ENCODE measurements around the gene HLA-DPB1.
A peak's percentile ranks its signal among the peaks of the same experiment; 100 is the strongest.

The HLA-DPB1 gene

GRCh38 chr6:33117811-33118277 lies 42.1 kb downstream of the HLA-DPB1 start:
- no peaks in the 10 kb centered on the region for H3K27me3 ChIP-seq (ENCODE audit: insufficient read depth, low read length, poor library complexity, severe bottlenecking)
- H3K4me1 ChIP-seq (ENCODE audit: insufficient read depth, low read length, poor library complexity, severe bottlenecking): peaks cover 8% of the 10 kb centered on the region
- no peaks in the 10 kb centered on the region for H3K79me2 ChIP-seq (ENCODE audit: insufficient read depth, low read length)
- no peaks in the 10 kb centered on the region for H3K9me2 ChIP-seq (replicated peaks; ENCODE audit: low read depth, low read length)
- H3K4me3 ChIP-seq (ENCODE audit: low read length, poor library complexity, severe bottlenecking): no peak overlapping the region
- no peaks in the 10 kb centered on the region for H3K36me3 ChIP-seq (ENCODE audit: insufficient read depth, low read length)
- no peaks in the 10 kb centered on the region for H3K9me3 ChIP-seq (ENCODE audit: insufficient read depth, low read depth, low read length)
- no peak overlapping the region for H3K4me2 ChIP-seq (ENCODE audit: low read depth, low read length, poor library complexity, severe bottlenecking)
- TF ChIP-seq CTCF (conservative IDR thresholded peaks at IDR 0.05; ENCODE audit: low read length): no peak
- TF ChIP-seq EZH2phosphoT487 (IDR thresholded peaks at IDR 0.05; ENCODE audit: borderline replicate concordance): no peak
- H2AFZ ChIP-seq (ENCODE audit: low read length): no peak overlapping the region
- no peaks in the 10 kb centered on the region for H3F3A ChIP-seq (ENCODE audit: low read depth)
- no peak overlapping the region for H3K9ac ChIP-seq (ENCODE audit: low read depth, low read length, poor library complexity, severe bottlenecking)
- no peaks in the 10 kb centered on the region for H4K20me1 ChIP-seq (ENCODE audit: insufficient read depth, low read length, poor library complexity, severe bottlenecking)

- H4K20me1 ChIP-seq (ENCODE audit: insufficient read depth, low read length, poor library complexity, severe bottlenecking): no peaks in the 10 kb centered on the region
- H3F3A ChIP-seq (ENCODE audit: low read depth): no peaks in the 10 kb centered on the region
- H3K9ac ChIP-seq (ENCODE audit: low read depth, low read length, poor library complexity, severe bottlenecking): no peak overlapping the region
- H3K4me3 ChIP-seq (ENCODE audit: low read length, poor library complexity, severe bottlenecking): no peak overlapping the region
- no peak overlapping the region for H2AFZ ChIP-seq (ENCODE audit: low read length)
- no peaks in the 10 kb centered on the region for H3K36me3 ChIP-seq (ENCODE audit: insufficient read depth, low read length)
- H3K9me3 ChIP-seq (ENCODE audit: insufficient read depth, low read depth, low read length): no peaks in the 10 kb centered on the region
- H3K9me2 ChIP-seq (replicated peaks; ENCODE audit: low read depth, low read length): no peaks in the 10 kb centered on the region
- TF ChIP-seq CTCF (conservative IDR thresholded peaks at IDR 0.05; ENCODE audit: low read length) (peak; percentile 75), EZH2phosphoT487 (IDR thresholded peaks at IDR 0.05; ENCODE audit: borderline replicate concordance) (no peak)
- no peaks in the 10 kb centered on the region for H3K79me2 ChIP-seq (ENCODE audit: insufficient read depth, low read length)
- peaks cover 5% of the 10 kb centered on the region for H3K4me1 ChIP-seq (ENCODE audit: insufficient read depth, low read length, poor library complexity, severe bottlenecking)
- no peaks in the 10 kb centered on the region for H3K27me3 ChIP-seq (ENCODE audit: insufficient read depth, low read length, poor library complexity, severe bottlenecking)
- no peak overlapping the region for H3K4me2 ChIP-seq (ENCODE audit: low read depth, low read length, poor library complexity, severe bottlenecking)
These were observed 42.8 kb downstream of the HLA-DPB1 start for GRCh38 chr6:33118525-33119123.

- Histone ChIP-seq H3K4me3 (ENCODE audit: low read length, poor library complexity, severe bottlenecking) (no peak overlapping the region), H3K79me2 (ENCODE audit: insufficient read depth, low read length) (no peaks in the 10 kb centered on the region), H3K36me3 (ENCODE audit: insufficient read depth, low read length) (no peaks in the 10 kb centered on the region), H3K9ac (ENCODE audit: low read depth, low read length, poor library complexity, severe bottlenecking) (no peak overlapping the region), H3K4me1 (ENCODE audit: insufficient read depth, low read length, poor library complexity, severe bottlenecking) (no peaks in the 10 kb centered on the region), H2AFZ (ENCODE audit: low read length) (no peak overlapping the region), H3F3A (ENCODE audit: low read depth) (no peaks in the 10 kb centered on the region), H3K9me3 (ENCODE audit: insufficient read depth, low read depth, low read length) (no peaks in the 10 kb centered on the region), H3K27me3 (ENCODE audit: insufficient read depth, low read length, poor library complexity, severe bottlenecking) (no peaks in the 10 kb centered on the region), H4K20me1 (ENCODE audit: insufficient read depth, low read length, poor library complexity, severe bottlenecking) (no peaks in the 10 kb centered on the region), H3K9me2 (replicated peaks; ENCODE audit: low read depth, low read length) (no peaks in the 10 kb centered on the region), H3K4me2 (ENCODE audit: low read depth, low read length, poor library complexity, severe bottlenecking) (no peak overlapping the region)
- TF ChIP-seq CTCF (conservative IDR thresholded peaks at IDR 0.05; ENCODE audit: low read length) (no peak), EZH2phosphoT487 (IDR thresholded peaks at IDR 0.05; ENCODE audit: borderline replicate concordance) (no peak)
These were observed 44.2 kb downstream of the HLA-DPB1 start for GRCh38 chr6:33120001-33120400.
